CD4-positive, CD25-positive, alpha-beta regulatory T cell (primary cell): ENCODE results near the gene FCER1G. TPM values are rescaled to one million over a fixed set of nuclear protein-coding genes. Genes with fewer than 3 reads are reported as not detected.

Source experiments
- ATAC-seq, 2 donors: fragments of 150-1000 bp; cut with Tn5 transposase; one replicate each; pipeline ENCODE4 v1.10.0; 2021; ENCODE audit warnings: low read depth in 2 of 2, moderate number of reproducible peaks in 2 of 2, moderate library complexity in 1 of 2
- DNase-seq, 3 donors: peaks; one replicate each; pipeline versions ENCODE4 v3.0.0 to v3.0.0-alpha.2; 2012 to 2022; ENCODE audit warnings: mixed read lengths in 1 of 3
- H3K27ac ChIP-seq: one replicate; pipeline ENCODE4 v1.7.0; 2013; ENCODE audit warnings: mild to moderate bottlenecking, low read length; ENCODE audit not compliant: insufficient read depth, poor library complexity, severe bottlenecking
- H3K27me3 ChIP-seq: one replicate; pipeline ENCODE4 v1.7.0; 2013; ENCODE audit warnings: low read length; ENCODE audit not compliant: control insufficient read depth, insufficient read depth
- H3K36me3 ChIP-seq: one replicate; pipeline ENCODE4 v1.7.0; 2013; ENCODE audit warnings: mild to moderate bottlenecking, low read length, moderate library complexity; ENCODE audit not compliant: control insufficient read depth, insufficient read depth
- H3K4me1 ChIP-seq: 2 replicates; pipeline ENCODE4 v1.7.0; 2013; ENCODE audit warnings: mild to moderate bottlenecking, low read length; ENCODE audit not compliant: insufficient read depth, control insufficient read depth, poor library complexity, severe bottlenecking
- H3K4me3 ChIP-seq: one replicate; pipeline ENCODE4 v1.7.0; 2013; ENCODE audit warnings: low read depth, mild to moderate bottlenecking, low read length, moderate library complexity
- H3K9me3 ChIP-seq, 2 experiments: 1 replicate in 1 of 2; 2 replicates in 1 of 2; pipeline ENCODE4 v1.7.0; 2013; ENCODE audit warnings: low read length in 2 of 2, mild to moderate bottlenecking in 1 of 2, moderate library complexity in 1 of 2; ENCODE audit not compliant: control insufficient read depth in 2 of 2
- H3K27ac Mint-ChIP-seq, 3 donors: one replicate each; pipeline ENCODE4 v1.8.0; 2020 to 2022; ENCODE audit warnings: mild to moderate bottlenecking in 3 of 3, mixed read lengths in 3 of 3, moderate library complexity in 2 of 3
- H3K27me3 Mint-ChIP-seq: one replicate; pipeline ENCODE4 v1.8.0; 2022; ENCODE audit warnings: mild to moderate bottlenecking, mixed read lengths
- H3K36me3 Mint-ChIP-seq: one replicate; pipeline ENCODE4 v1.8.0; 2020; ENCODE audit warnings: mixed read lengths
- H3K4me1 Mint-ChIP-seq, 4 donors: one replicate each; pipeline ENCODE4 v1.8.0; 2020 to 2022; ENCODE audit warnings: mixed read lengths in 4 of 4, mild to moderate bottlenecking in 1 of 4
- H3K4me3 Mint-ChIP-seq, 4 donors: one replicate each; pipeline ENCODE4 v1.8.0; 2020 to 2022; ENCODE audit warnings: mild to moderate bottlenecking in 4 of 4, mixed read lengths in 4 of 4, moderate library complexity in 3 of 4
- H3K9me3 Mint-ChIP-seq, 7 donors: one replicate each; pipeline ENCODE4 v1.8.0; 2020 to 2022; ENCODE audit warnings: mixed read lengths in 7 of 7, mild to moderate bottlenecking in 3 of 7, moderate library complexity in 2 of 7
- polyA plus RNA-seq, 4 donors: library from polyadenylated mRNA; unstranded; fragments of 300-500 nt; fragmentation: Illumina TruSeq; gene quantifications; one replicate each; pipeline ENCODE4 v1.2.3, GENCODE V29; 2021
- total RNA-seq: library from RNA; stranded (reverse); gene quantifications from one replicate; pipeline ENCODE4 v1.2.3, GENCODE V29; 2022

Gene FCER1G
- total and polyA plus RNA-seq, 5 donors from 2014 or later = 2.9 to 121 (median 96.3) TPM

DNA sequence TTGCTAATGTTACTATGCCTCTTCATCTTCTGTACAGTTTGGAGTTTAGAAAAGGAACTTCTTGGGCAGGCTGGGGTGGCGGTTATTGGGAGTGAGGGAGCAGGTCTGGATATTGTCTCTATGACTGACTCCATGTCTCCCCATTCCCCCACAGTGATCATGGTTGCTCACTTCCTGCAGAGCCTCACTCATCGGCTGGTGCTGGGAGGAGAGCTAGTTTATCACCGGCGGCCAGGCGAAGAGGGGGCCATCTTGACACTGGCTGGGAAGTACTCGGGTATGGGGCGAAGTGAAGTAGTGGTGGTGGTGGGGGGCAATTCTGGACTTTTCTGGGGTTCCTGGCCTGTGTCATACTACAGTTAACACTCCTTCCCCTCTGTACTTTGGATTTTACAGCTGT lies 12.9 kb downstream of the FCER1G start:
- Mint-ChIP-seq H3K27me3 (no peaks in the 10 kb centered on the region), H3K36me3 (peaks cover 16% of the 10 kb centered on the region), H3K9me3 (peaks cover 0 to 1% (median 0%) of the 10 kb centered on the region in 7 donors), H3K27ac (peak overlapping the region; percentile 22 to 100 (median 93)), H3K4me1 (peaks cover 12 to 50% (median 24%) of the 10 kb centered on the region in 4 donors), H3K4me3 (peak overlapping the region in 3 of 4 donors; percentile 22 to 80 (median 68))
- H3K36me3 ChIP-seq = peaks cover 19% of the 10 kb centered on the region
- H3K9me3 ChIP-seq = no peaks in the 10 kb centered on the region
- H3K27me3 ChIP-seq = no peaks in the 10 kb centered on the region
- ATAC-seq (no peak), DNase-seq (no peak)
- H3K27ac ChIP-seq = no peak overlapping the region
- H3K4me1 ChIP-seq = peaks cover 28% of the 10 kb centered on the region
- no peak overlapping the region for H3K4me3 ChIP-seq

DNA sequence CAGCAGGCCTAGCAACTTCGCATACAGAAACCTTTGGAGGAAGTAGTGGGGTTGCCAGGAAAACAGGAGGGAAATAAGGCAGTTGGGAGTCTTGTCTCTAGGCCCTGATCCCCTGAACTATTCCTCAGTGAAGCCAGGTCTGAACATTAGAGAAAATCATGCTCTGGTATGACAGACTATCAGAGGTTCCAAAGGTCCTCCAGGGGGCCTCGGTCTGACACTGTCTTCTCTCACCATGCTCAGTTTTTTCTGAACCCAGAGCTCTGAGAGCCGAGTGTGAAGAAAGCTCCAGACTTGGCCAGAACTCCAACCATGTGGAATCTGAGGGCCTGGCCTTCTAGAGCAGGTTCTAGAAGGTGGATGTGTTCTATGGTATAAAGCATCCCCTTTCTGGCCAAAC lies 14.8 kb downstream of the FCER1G start:
- Histone ChIP-seq H3K9me3 (no peaks in the 10 kb centered on the region), H3K27ac (no peak overlapping the region), H3K4me3 (no peak overlapping the region), H3K36me3 (peaks cover 19% of the 10 kb centered on the region), H3K4me1 (peaks cover 28% of the 10 kb centered on the region), H3K27me3 (no peaks in the 10 kb centered on the region)
- H3K4me1 Mint-ChIP-seq = peaks cover 12 to 40% (median 24%) of the 10 kb centered on the region in 4 donors
- no peaks in the 10 kb centered on the region for H3K27me3 Mint-ChIP-seq
- peaks cover 16% of the 10 kb centered on the region for H3K36me3 Mint-ChIP-seq
- H3K9me3 Mint-ChIP-seq = peaks cover 0 to 1% (median 0%) of the 10 kb centered on the region in 7 donors
- H3K27ac Mint-ChIP-seq = no peak overlapping the region
- no peak for ATAC-seq
- H3K4me3 Mint-ChIP-seq = no peak overlapping the region
- peak in 1 of 3 donors; percentile 31 for DNase-seq

DNA sequence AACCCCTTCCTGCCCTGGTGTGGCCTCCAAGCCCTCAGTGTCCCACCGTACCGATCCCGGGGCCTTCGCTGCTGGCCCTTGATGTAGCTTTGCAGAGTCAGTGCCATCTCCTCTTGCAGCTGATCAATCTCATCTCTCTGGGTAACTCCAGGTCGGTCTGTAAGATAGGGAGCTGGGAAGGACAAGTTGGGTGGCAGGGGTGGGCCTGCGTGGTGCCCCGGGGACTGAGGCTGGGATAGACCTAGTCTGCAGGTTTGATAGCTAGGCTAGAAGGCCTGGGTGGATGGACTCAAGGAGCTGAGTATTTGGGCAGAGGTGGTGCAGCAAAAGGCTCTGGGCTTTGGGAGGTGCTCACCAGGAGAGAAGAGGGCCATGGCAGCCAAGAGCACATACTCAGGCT lies 15.7 kb downstream of the FCER1G start:
- Histone ChIP-seq H3K27ac (no peak overlapping the region), H3K27me3 (no peaks in the 10 kb centered on the region), H3K4me3 (no peak overlapping the region), H3K36me3 (peaks cover 19% of the 10 kb centered on the region), H3K4me1 (peaks cover 22% of the 10 kb centered on the region), H3K9me3 (no peaks in the 10 kb centered on the region)
- no peaks in the 10 kb centered on the region for H3K27me3 Mint-ChIP-seq
- no peak for DNase-seq
- H3K4me1 Mint-ChIP-seq = peaks cover 7 to 32% (median 19%) of the 10 kb centered on the region in 4 donors
- no peak overlapping the region for H3K27ac Mint-ChIP-seq
- no peak overlapping the region for H3K4me3 Mint-ChIP-seq
- H3K9me3 Mint-ChIP-seq = peaks cover 0 to 1% (median 0%) of the 10 kb centered on the region in 7 donors
- ATAC-seq = no peak
- H3K36me3 Mint-ChIP-seq = peaks cover 16% of the 10 kb centered on the region

DNA sequence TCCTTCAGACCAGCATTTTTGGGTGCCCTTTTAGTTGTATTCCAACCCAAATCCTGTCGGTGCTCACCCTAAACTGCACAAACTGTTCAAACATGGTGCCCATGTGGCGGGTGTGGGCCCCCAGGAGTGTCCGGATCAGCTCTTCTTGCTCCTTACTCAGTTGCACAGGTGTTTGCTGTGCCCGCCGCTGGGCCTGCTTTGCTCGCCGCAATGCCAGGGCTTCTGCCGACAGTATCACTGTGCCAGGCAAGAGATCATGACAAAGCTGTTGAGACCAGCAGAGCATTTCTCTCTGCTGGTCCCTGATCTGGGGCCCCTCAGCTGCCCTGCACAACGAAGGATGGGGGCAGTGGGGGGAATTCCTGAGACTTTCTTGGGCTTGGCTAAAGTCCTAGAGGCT lies 18.0 kb downstream of the FCER1G start:
- DNase-seq (no peak), ATAC-seq (no peak)
- no peaks in the 10 kb centered on the region for H3K4me1 ChIP-seq
- peaks cover 0 to 9% (median 2%) of the 10 kb centered on the region in 4 donors for H3K4me1 Mint-ChIP-seq
- no peaks in the 10 kb centered on the region for H3K9me3 Mint-ChIP-seq
- H3K4me3 Mint-ChIP-seq = no peak overlapping the region
- H3K36me3 ChIP-seq = peaks cover 19% of the 10 kb centered on the region
- no peak overlapping the region for H3K4me3 ChIP-seq
- H3K27ac Mint-ChIP-seq = peak overlapping the region in 1 of 3 donors; percentile 16
- no peaks in the 10 kb centered on the region for H3K27me3 ChIP-seq
- H3K36me3 Mint-ChIP-seq = peaks cover 15% of the 10 kb centered on the region
- no peak overlapping the region for H3K27ac ChIP-seq
- no peaks in the 10 kb centered on the region for H3K9me3 ChIP-seq
- H3K27me3 Mint-ChIP-seq = no peaks in the 10 kb centered on the region

DNA sequence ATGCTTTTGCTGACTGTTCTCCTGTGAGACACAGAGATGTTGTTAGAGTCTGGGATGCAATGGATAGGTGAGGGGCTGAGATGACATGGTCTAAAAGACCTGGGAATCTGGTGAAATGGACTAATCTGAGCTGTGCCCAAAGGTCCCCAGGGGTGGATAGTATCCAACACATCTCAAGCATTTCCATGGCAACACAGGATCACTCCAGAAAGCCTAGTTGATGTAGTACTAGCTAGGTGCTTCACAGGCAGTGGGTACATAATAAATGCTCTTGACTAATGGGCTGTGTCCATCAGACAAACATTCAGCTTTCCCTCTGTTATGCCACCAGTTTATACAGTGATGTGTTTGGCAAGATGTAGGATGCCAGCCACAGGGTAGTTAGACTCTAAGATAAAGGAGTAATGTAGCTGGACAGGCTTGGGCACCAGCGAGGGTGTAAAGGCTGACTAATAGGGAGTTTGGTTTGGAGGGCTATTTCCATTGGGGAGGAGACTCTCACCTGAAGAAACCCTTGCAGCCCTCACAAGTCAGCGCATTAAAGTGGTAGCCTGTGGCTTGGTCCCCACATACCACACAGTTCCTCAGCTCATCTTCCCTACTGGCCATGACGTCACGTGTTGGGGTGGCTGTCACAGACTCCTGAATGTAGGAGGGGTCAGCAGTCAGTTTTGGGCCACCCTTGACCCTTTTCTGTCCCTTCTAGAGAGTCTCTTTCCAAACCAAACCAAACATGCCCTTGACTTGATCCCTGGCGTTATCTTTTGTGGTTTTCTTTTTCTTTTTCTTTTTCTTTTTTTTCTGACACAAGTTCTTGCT lies 21.1 kb downstream of the FCER1G start:
- Mint-ChIP-seq H3K27me3 (peaks cover 10% of the 10 kb centered on the region), H3K4me3 (no peak overlapping the region), H3K27ac (no peak overlapping the region), H3K4me1 (no peaks in the 10 kb centered on the region), H3K36me3 (peaks cover 5% of the 10 kb centered on the region), H3K9me3 (no peaks in the 10 kb centered on the region)
- H3K9me3 ChIP-seq = no peaks in the 10 kb centered on the region
- no peaks in the 10 kb centered on the region for H3K4me1 ChIP-seq
- no peak overlapping the region for H3K27ac ChIP-seq
- no peak for ATAC-seq
- H3K36me3 ChIP-seq = no peaks in the 10 kb centered on the region
- H3K27me3 ChIP-seq = peaks cover 2% of the 10 kb centered on the region
- DNase-seq = no peak
- no peak overlapping the region for H3K4me3 ChIP-seq

DNA sequence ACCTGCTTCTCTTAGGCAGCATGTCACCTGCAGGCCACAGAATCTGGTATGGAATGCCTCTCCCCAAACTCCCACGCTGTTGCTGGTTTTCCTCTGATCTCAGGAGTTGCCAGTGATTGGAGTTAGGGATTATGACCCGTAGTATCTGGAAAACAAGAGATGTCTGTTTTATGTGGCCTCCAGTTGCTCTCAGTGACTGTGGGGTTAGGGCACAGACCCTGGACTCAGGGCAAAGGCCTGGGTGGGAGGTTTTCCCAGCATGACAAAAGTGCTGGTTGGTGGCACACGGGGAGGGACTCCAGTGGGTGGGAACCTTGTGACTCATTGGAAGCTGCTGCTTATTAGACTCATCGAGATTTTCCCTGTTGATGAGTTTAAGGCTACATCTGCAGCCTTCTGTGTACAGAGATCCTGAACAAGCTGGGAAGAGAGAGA lies 23.0 kb downstream of the FCER1G start, which contains the start of gene NR1I3:
TSS of gene NR1I3 (minus strand) at position 165 of the 435 bp plus-strand sequence. CDS start 1,638 bp downstream, outside the sequence.
- Histone ChIP-seq H3K36me3 (no peaks in the 10 kb centered on the region), H3K9me3 (no peaks in the 10 kb centered on the region), H3K27me3 (peaks cover 2% of the 10 kb centered on the region), H3K27ac (no peak within 1 kb of the TSS), H3K4me3 (no peak within 1 kb of the TSS), H3K4me1 (no peaks in the 10 kb centered on the region)
- peak within 1 kb of the TSS in 1 of 3 donors; percentile 27 for H3K27ac Mint-ChIP-seq
- ATAC-seq (no peak), DNase-seq (no peak)
- peaks cover 0 to 2% (median 0%) of the 10 kb centered on the region in 7 donors for H3K9me3 Mint-ChIP-seq
- peaks cover 5% of the 10 kb centered on the region for H3K36me3 Mint-ChIP-seq
- H3K4me1 Mint-ChIP-seq = no peaks in the 10 kb centered on the region
- H3K27me3 Mint-ChIP-seq = peaks cover 16% of the 10 kb centered on the region
- H3K4me3 Mint-ChIP-seq = no peak within 1 kb of the TSS

DNA sequence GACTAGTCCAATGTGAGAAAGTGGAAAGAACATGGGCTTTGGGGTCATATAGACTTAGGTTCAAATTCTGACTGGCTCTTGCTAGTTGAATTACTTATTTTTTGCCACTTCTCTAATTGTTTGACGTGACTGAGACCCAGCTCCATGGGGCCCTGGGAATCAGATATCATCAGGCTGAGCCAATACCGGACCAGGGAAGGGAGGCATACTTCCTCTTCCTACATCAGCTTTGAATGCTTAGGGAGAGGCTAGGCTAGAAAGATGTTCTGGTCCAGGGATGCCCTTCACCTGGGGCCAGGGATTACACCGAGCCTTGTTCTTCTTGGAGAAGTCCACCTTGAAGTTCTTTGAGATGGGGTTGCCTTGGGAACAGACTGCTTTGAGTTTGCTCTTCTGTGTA lies 26.6 kb downstream of the FCER1G start:
- H3K4me3 ChIP-seq = no peak overlapping the region
- peaks cover 2% of the 10 kb centered on the region for H3K27me3 ChIP-seq
- Mint-ChIP-seq H3K4me3 (no peak overlapping the region), H3K4me1 (no peaks in the 10 kb centered on the region), H3K27me3 (peaks cover 27% of the 10 kb centered on the region), H3K9me3 (peaks cover 0 to 4% (median 0%) of the 10 kb centered on the region in 7 donors), H3K36me3 (peaks cover 5% of the 10 kb centered on the region), H3K27ac (no peak overlapping the region)
- no peaks in the 10 kb centered on the region for H3K9me3 ChIP-seq
- no peaks in the 10 kb centered on the region for H3K4me1 ChIP-seq
- H3K27ac ChIP-seq = no peak overlapping the region
- ATAC-seq = no peak
- no peaks in the 10 kb centered on the region for H3K36me3 ChIP-seq
- no peak for DNase-seq
